HuH-7.5 (cell line): Measurements from ENCODE around the gene TCF7L2.

Experiments used
- DNase-seq: peaks from one replicate; pipeline ENCODE4 v3.0.0; 2011; ENCODE audit warnings: low spot score

The TCF7L2 gene

DNA sequence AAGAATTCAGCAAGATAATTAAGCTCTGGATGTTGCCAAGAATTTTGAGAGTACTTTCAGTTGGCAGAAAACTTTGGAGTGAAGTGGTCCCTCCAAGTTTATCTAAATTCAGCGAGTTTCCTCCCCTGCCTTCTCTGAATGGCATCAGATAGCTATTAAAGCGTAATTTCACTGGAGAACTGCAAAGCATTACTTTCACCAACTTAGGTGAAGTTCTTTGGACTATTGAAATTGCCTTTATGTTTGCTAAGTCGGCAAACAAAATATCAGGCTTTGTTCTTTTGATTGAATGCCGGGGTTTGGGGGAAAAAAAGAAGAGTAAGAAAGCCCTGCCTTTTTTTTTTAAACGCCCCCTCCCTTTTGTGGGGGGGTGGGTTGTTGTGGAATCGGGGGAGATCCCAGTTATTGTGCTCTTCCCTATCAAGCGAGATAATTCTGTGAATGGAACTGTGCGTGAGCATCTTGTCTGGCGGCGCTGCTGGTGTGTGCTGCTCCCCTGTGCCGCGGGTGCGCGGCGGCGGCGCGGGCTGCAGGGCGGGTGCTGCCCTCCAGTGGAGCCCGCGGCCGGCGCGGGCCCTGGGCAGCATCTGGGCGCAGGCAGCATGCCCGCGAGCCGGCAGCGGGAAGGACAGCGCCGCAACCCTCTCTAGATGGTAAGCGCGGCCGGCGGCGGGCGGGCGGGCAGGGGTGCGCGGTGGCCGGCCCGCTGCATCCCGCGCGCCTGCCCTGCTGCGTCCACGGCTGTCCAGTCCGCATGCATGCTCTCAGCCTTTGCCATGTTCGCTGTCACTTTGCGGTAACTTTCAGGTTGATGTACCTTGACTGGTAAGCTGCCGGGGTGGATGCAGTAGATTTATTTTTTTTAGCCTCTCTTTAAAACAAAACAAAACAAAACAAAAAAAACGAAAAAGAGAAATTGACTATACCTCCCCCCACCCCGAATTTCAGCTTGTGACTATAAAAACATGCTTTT, 176.5 kb downstream of the TCF7L2 start:
- DNase-seq: no peak

DNA sequence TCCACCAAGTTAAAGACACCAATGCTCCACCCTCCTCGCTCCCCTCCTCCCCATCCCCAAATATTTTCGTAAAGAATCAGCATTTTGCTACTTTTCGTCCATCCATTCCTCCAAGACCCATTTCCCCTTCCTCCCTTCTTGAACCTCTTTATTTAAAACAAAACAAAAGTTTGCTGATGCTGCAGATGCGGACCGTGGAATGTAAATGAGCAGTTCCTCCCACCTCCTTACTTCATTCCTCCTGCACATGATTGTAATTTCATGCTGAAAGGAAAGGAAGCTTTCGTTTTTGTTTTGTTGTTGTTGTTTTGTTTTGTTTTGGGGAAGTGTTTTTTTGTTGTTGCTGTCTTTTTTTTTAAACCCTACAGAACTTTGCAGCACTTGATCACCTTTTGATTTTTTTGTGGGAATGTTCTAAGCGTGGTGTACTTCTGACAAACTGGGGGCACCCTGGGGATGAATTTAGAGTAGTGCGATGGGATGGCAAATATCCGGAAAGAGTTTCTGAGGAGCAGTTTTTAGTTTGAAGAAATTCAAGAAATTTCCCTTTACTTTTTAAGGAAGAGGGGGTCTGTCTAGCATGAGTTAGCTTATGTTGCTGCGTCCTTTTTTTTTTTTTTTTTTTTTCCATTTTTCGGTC, 177.3 kb downstream of the TCF7L2 start:
- no peak for DNase-seq

DNA sequence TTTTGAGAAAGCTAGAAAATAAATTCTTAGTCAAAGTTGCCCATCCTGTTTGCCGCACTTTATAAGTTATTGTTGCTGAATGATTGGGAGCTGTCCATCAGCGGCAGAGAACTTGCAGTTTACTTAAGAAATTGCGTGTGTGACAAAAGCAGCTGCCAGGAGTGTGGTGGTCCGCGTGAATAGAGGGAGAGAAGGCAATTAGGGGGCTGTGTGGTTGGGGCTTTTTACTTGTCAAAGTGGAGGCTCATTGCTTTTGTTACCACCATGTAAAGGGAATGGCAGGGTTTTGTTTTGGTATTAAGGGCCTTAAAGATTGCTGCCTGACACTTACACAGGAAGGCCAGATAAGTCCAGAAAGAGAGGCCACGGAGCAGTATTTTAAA, 177.8 kb downstream of the TCF7L2 start:
- no peak for DNase-seq

DNA sequence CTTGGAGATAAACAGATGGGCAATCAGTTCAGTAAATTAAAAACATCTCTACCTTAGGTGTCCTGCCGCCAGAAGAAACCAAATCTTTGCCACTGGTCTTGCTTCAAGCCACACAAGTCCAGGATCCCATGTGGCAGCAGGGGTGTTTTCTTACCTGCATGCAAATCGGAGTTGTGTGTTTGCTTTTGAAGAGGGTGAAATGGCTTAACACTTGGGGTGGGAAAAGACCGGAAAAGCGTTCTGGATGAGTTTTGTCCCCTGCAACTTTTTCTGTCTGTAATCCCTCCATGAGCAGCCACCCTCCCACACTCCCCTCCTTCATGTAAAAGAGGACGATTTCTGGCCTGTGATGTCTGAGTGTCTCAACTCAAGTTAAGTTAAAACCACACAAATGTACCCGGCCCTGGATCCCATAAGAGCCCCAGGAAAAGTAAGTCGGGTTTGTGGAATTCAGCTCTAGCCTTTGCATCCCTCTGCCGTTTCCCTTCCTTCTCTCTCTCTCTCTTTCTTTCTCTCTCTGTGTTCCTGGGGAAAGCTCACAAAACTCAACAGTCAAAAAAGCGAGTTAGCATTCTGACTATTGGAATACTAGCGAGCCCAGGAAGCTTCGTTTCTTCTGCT, 178.5 kb downstream of the TCF7L2 start:
- DNase-seq: no peak

DNA sequence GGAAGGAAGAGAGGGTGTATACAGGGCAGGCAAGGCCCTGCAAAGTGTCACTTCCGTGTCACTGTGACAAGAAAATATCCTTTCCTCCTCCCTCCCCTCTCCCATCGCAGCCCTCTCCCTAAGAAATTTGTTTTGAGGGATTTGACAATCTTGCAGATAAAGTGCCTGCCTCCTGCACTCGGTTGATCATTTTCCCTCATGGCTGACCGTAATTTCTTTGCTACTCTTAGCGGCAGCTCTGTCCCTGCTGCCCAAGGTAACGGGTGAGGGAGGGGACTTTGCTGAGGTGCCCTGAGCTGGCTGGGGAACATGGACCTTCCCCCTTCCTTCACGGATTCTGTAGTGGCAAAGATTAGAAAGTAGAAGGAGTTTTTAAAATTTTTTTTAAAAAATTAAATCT, 179.1 kb downstream of the TCF7L2 start:
- DNase-seq: no peak

DNA sequence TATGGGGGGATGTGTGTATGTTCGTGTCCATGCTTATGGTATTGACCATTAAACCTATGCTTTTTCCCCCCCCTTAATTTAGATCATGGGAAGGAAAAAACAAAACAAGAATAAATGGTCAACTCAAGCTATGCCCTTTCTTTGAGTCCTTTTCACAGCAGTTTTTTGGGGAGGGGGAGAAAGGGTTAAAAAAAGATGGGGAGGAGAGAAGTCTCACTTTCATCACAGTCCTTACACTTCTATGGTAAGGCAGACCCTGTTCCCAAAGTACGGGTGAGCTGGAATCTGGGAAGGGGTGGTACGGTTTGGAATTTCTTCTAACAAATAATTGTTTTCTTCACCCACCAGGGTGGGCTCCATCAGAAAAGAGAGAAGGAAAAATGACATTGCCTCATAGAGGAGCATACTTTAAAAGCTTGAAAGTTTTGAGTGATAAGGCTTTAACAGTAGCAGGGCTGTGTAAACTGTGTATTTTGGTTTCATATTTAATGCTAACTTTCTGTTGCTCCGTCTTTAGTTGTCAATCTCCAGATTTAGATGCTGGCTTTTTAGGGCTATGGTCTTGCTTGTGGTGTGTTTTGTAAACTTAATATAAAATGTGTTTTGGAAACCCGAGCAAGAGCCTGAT, 180.1 kb downstream of the TCF7L2 start:
- DNase-seq: no peak

DNA sequence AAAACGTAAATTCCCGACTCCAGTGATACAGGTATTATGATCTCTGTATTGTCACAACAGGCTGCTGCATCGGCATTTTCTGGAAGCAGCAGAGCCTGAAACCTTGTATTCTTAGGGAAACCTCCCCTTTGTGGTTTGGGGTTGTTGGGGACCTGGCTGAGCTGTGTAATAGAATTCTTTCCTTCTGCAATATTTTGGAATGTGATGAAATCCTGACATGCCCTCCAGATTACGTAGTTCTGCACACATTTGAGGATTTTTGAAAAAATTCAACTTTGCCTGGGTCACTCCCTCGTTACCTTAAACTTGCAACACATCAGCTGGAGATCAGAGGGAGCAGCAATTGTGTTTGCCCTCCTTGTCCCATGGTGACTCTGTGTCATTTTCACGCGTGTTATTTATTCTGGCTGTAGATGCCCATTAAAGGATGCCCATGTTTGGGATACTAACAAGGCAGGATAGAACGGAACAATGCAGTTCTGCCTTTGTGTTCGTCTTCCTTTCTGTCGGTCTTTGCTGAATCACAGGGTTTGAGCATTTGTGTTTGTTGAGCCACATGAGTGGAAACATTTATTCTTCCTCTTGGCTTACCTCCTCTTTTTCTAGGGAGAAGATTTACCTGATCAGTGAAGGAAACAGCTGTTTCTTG, 181.7 kb downstream of the TCF7L2 start:
- peak; percentile 27 for DNase-seq

DNA sequence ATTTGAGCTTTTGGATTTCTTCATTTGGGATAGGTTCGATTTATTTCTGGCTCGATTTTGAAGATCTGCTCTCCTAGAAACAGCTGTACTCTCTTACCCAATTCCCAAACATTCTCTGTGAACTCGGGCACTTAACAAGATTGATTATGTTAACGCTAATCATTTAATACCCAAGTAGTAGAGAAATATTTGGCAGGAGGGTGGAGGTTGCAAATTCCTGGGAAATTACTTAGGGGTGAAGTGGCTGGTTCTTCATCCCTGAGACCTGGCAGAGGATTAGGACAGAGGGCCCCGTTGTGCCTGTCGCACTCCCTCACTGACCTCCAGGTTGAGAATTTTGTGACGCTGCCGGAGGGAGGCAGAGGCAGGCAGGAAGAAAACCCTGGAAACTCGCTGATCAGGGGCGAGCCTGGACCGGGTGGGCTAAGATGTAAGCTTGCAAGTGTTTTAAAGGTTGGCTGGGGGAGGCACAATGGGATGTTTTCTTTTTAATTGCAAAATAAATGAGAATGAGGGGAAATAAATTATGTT, 182.6 kb downstream of the TCF7L2 start:
- DNase-seq: no peak

DNA sequence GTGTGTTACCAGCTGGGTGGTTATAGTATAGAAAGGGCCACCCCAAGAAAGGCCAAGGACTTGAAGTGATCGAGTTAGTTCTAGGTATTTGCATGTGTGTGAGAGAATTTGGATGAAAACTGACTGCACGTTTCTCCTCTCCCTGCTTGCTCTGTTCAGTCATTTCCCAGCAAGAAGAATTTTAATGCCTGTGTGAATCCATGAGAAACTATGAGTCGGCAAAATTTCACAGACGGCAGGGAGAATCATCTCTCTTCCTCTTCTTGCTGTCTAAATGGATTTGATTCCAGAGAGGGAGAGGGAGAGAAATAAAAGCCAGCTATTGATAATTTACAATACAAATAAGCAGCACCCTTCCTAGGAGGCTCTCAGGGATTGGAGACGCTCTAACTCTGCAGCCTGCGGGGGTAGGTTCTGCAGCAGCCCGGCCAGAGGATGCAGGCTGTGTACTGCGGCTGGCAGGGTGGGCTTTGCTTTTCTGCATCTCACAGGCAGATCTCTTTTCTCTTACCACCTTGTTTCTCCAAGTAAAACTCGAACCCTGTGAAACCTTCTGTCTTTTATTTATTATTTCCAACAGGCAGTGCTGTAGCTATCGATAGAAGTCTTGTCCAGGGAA, 183.6 kb downstream of the TCF7L2 start:
- no peak for DNase-seq

DNA sequence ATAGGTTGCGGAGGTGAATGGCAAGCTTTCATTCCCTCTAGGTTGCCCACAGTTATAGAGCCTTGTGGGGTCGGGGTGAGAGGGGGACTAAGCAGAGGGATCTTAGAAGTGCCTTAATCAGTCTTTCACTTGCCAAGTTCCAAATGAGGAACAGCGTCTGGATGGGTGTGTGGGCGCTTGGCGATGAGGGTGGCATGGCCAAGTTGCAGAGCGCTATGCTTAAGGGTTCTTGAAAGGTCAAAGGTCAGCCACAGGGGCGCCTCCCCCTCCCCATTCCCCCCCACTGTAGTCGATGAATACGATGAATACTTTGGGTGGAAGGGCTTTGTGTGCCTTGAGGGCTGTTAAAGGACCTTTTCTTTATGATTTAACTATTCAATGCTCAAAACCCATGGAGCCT, 185.0 kb downstream of the TCF7L2 start:
- no peak for DNase-seq

DNA sequence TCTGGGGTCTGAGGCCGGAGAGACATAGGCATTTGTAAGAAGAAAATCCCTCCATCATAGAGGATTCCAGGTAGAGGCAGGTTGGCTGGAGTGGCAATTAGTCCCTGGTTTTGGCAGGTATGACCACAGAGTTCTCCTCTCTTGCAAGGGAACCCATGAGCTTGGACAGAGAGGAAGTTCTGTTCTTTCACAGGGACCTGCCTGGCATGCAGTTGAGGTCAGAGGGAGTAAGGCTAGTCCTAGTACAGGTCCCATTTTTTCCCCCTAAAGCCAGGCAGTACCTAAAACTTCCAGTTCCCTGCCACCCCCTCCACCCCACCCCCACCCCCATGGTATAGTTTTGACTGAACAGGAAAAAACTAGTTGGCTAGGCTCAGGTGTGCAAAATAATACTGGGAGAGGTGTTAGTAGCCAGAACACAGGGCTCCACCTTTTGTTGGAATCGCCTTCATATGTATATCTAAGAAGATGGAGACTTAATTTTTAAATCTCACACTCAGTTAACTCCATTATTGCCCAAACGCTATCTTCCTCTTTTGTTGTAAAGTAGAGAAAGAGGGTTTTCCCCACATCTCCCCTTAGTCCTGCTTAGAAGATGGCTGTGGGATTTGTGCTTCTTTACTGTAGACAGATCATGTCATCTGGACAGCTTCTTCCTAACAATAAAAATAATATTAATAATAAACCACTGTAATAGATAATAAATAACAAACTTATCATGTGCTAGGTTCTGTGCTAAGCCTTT, 188.1 kb downstream of the TCF7L2 start:
- no peak for DNase-seq

DNA sequence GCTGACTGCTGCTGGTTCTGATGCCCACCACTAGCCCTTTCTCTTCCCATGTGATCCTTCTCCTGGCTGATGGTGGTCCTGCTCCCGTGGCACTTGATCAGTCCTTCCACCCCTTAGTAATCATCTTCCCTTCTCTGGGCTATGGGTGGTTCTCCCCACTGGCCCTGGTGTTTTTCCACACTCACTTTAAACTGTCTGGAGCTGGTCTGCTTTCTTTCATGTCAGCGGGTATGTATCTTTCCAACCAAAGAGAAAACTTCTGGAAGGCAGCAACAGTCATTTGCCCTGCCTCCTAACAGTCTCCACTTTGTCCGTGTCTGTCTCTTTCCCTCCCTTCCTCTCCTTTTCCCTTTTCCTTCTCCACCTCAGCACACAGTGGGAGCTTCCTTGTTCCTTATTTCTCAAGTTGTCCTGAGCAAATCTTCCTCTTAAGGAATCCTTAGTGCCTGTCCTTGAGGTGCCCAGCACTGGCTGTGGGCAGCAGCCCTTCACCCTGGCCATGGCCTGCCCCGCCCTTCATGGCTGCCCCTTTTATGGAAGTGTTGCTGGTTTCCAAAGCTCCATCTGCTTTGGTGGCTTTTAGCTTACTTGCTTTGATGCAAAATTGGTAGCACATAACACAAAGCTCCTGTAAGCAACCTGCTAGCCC, 189.0 kb downstream of the TCF7L2 start:
- no peak for DNase-seq

DNA sequence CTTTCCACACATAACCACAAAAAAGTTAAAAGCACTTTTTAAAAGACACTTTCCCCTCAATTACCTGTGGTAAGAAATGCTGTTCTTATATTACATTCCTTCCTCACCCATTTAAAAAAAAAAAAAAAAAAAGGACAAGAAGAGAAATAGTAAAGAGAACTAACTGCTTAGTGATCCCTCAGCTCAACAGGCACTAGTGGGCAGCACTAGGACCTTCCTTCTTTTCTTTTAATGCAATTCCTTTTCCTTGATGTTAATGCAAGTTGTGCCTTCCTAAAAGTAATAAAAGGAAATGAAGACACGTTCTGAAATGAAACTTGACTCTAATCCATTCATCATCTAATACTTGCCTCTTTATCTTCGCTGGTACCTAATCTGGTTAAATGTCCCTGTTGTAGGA, 189.7 kb downstream of the TCF7L2 start:
- no peak for DNase-seq

DNA sequence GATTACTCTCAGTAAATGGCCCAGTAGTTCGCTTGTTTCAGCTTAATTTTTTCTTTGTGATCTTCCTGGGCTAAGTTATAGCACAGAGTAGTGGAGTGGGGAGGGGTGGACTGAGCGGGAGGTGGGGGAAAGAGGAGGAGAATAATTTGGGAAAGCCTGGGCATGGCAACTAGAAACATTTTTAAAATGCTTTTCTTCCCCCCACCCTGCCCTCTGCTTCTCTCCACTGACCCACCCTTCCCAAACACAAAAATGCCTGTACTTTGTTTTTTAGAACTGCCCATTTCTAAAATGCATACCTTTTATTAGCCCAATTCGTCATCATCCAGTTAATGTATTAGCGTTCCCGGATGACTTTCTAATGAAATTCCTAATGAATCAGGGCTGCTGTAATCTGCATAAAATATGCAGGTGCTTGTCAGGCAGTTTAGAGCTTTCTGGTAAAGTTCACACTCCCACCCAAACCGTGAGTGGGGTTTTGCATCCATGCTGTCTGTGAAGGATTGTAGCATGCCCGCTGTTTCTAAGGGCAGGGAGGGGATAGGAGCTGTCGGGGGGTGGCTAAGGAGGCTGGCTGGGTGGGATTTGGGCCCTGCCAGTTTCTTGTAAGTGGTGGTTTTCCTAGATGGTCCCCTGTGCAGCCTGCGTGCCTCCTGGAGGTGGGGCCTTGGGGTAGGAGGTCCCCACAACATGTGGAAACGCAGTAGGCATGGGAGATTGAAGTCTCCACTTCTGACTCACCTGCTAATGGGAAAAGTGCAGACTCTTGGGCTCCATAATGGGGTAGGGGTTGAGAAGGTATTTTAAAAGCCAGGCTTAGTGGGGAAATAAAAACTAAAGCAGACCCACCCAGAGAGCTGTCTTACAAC, 190.3 kb downstream of the TCF7L2 start:
- no peak for DNase-seq

DNA sequence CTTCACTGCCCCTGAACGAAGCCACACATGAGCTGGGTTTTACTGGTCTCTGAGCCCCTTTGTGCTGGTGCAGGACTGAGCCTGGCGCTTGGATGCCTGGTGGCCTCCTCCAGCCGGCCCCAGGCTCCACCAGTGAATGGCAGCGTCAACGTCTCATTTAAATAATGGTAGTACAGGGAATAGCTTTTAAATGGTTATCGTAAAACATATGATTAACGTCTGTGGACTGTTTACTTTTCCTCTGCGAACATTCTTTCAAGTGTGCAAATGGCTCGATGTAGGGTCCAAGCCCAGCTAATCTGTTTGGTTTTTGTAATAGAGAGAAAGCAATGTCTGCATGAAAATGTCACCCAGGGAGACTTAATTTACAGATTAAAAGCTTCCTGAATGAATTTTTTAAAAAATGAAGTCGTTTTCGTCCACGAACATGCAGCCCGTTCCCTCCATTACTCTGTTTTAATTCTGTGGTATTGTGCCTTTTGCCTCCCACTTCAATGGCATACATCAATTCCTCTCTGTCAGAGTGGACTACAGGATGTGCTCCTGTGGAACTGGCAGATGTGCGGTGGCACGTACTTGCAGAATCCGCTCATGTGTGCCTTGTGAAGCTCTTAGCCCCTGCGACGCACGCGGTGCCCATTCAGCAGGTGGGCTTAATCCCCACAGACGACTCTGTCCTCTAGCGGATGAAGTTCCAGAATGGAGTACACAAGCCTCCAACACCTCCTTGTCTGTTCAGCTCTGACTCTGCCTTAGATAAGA, 192.7 kb downstream of the TCF7L2 start:
- DNase-seq: no peak

DNA sequence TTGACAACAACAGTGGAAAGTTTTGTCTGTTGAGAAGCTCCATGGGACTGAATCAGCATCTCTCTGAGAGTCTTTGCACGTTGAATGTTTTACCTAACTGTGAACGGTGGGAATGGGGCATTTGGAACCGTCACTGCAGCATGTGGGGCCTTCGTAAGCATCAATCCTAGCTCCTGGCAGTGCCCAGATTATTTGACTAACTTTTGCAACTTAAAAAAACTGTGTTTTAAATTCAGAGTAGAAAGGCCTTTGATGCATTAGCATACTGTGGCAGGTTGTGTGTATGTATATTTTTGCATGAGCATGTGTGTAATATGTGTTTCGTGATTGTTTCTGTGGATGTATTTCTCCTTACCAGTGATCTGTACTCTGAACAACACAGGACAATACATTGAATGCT, 194.5 kb downstream of the TCF7L2 start:
- no peak for DNase-seq

DNA sequence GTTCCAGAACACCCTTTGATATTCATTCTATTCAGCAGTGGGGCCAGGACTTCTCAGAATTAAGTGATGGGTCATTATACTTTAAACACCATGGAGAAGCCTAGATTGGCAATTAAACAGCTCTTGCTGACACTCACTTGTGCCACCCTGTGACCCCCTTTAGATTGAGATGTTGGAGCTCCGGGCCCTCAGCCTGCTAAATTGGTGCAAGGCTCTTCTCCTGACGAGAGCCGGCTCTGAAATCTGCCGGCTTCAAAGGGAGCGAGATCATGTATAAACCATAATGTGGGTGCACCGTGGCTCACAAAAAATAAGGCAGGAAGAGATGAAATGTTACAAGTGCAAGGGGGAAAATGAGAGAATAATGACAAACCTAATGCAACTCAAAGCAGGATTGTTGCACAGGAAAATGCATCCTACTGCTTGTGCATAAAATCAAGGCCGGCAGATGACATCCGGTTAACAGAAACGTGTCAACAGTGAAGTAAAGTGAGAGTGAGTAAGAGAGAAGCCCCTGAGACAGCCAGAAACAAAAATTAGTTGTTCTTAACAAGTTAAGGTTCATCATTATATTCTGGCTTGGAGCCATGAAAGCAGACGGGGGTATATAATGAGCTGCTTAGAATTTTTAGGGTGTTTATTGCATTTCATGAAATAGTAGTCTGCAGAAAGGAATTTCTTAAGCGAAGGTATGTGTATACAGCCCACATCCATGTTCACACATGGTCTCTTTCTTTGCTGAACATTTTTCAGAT, 198.2 kb downstream of the TCF7L2 start:
- no peak for DNase-seq

DNA sequence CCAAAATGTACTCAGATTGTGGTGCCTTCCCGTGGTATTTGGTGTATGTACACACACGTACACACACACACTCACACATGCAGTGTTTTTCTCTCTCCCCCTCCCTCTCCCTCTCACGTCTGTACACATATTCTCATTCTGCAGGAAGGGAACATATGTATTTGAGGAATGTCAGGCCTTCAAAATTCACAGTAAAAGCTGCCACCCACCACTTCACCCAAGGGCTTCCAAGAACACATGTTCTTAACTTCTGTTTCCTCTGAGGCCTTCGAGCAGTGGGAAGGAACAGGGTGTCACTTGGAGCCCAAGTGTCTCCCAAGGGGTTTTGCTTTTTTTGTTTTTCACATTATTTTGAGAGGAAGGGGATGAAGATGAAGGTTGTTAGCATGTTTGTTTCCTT, 198.9 kb downstream of the TCF7L2 start:
- no peak for DNase-seq
